NCI-H1105 treated with DMSO at 0.1 percent for 48 hours (cell line): ENCODE data around the gene NPAS3.

ENCODE experiments used
- DNase-seq: peaks from one replicate; lab custom pipeline; 2025; lab: John Stamatoyannopoulos, UW

Gene NPAS3

GRCh38 chr14:33184587-33184986 lies 245.9 kb downstream of the NPAS3 start:
- DNase-seq = peak; percentile 34

- DNase-seq = no peak
These were observed 248.0 kb downstream of the NPAS3 start for GRCh38 chr14:33186656-33187055.

- DNase-seq = no peak
These were observed 250.2 kb downstream of the NPAS3 start for GRCh38 chr14:33188880-33189279.

DNA sequence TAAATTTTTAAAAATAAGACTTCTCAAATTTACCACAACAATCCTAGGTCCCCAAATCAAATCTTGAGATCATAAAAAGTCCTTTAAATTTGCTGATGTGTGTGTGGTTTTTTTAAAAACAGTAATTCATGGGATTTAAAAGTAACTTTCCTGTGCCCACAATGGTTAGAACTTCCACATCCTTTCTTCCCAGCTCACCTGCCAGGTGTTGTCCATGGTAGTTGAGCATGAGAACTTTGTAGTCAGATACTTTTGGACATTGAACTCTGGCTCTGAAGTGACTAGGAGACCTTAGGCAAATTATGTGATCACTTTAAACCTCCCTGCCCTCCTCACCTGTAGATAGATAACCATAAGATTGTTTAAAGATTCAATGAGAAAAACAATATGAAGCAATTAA lies 253.2 kb downstream of the NPAS3 start:
- DNase-seq = no peak

GRCh38 chr14:33194551-33194950 lies 255.9 kb downstream of the NPAS3 start:
- no peak for DNase-seq

- DNase-seq = no peak
These were observed 260.0 kb downstream of the NPAS3 start for GRCh38 chr14:33198684-33199083.

GRCh38 chr14:33201116-33201515 lies 262.4 kb downstream of the NPAS3 start:
- no peak for DNase-seq

DNA sequence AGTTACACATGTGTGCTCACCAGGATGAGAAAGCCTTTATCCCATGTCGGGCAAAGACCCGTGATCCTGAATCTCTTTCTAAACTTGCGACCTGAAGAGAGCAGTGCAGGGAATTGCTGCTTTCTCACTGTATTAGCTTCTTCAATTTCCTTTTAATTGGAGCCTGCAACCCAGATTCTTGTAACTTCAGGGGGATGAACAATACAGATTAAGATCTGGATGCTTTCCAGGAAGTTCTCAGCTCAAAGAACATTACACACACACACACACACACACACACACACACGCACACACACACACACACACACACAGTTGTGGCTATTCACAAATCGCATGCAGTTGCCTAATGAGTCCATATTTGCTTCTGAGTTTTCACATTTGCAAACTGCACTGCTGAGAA lies 268.3 kb downstream of the NPAS3 start:
- no peak for DNase-seq

- DNase-seq = peak; percentile 6
These were observed 268.9 kb downstream of the NPAS3 start for GRCh38 chr14:33207467-33208017.

GRCh38 chr14:33210311-33210710 lies 271.6 kb downstream of the NPAS3 start:
- no peak for DNase-seq

DNA sequence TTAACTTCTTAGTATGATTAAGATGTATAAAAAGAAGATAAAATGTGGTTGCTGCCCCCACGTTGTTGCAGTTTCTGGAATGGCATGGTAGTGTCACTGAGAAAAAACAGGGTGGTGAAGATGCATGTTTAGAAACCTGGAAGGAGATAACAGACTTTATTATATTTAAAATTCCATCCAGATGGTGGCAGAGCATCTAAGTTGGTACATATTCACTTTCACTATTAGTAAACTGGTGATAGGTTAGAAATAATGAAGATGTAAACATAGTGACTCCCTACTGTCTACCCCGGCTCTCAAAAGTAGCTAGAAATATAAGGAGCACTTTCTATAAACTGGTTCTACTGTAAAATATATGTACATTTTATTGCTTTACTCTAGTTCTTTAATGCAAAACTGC lies 279.3 kb downstream of the NPAS3 start:
- no peak for DNase-seq

DNA sequence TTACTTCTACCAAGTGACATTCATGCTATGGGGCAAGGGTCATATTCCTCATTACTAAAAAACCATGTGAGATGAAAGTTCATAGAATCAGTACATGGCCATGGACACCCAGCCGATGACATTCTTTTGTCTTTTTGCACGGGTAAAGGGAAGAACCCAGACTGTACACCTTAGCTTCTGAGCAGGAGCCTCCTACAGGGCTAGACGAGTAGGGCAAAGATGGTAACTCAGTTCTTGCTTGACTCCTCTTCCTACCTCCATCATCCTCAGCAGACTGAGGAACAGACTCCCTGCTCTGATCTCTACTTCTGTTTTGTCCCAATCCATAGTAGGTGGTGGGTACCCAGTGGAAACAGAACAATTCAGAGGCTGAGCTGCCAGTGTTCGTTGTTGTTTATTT lies 281.3 kb downstream of the NPAS3 start:
- DNase-seq = no peak

DNA sequence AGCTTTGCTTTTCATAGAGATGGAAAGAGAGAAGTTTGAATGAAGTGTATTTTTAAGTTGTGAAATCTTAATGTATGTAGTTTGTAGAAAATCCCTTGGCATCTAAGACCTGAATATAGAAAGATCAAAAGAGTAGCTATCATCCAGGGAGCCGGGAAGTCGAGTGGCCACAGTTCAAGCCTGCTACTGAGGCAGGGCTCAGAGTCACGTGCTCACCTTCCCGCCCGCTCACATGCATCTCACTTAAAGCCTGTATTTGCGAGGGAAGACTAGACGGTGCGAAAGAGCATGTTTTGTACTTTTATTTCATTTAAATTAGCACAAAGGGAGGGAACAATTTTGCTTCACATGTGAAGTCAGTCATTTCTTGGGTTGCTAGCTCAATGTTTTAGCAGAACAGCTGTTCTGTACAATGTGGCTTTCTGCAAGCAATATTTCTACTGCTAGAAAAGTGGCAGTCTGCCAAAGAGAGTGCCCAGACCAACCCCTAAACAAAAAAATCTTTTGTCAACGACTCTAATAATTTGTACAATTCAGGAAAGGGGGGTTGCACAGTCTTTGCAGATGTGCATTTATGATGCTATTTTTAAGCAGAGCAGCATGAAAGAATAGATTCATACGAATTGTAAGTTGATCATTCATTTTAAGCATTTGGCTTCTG lies 290.7 kb downstream of the NPAS3 start:
- DNase-seq = peak; percentile 97

DNA sequence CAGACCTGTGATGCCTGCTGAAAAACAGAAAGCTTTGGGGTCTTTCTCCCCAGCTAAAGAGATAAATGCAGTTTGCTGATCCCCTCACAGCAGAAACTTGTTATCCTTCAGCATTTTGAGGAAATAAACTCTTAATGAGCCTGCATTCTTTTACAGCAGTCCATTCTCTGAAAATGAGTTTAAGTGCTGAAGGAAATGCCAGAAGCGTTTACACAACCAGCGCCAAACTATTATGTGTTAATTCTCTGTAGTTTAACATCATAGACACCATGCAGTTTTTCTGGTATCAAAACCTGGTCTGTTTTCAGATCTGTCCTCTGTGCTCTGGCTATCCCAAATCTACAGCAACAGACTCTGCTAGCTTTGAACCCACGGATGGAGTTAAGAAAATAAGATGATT lies 291.3 kb downstream of the NPAS3 start:
- no peak for DNase-seq

DNA sequence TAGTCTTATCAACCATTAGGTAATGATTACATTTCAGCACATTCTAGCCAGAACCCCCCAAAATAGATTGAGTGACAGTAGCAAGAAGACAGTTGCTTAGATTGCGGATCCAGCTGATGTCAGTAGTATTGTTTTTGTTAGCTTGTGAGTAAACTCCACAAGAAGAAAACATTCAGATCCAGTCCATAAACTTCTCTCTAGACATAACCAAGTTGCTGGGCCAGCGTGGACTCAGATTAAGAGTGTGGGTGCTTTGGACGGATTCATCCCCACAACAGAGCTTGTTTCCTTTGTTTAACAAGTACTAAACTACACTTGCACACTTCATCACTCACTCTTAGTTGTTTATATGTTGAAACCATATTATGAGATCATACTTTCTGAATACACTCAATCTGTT lies 293.4 kb downstream of the NPAS3 start:
- no peak for DNase-seq

GRCh38 chr14:33237115-33237740 lies 298.5 kb downstream of the NPAS3 start:
- no peak for DNase-seq

DNA sequence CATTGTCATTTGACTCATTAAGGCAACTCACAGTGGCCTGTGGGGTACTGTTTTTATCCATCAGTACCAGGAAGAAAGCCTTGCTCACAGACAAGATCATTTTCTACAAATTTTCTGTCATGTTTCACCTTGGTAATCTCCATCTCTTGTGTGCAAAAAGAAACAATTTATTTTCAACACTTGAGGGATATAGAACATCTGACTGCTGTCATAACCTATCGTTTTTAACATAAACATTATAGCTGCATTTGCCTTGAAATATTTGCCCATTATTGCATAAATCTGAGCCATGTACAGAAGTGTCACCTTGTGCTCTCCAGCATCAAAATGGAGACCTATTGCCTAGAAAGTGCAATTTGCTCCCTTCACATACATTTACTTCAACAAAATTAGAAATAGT lies 300.8 kb downstream of the NPAS3 start:
- no peak for DNase-seq

- no peak for DNase-seq
These were observed 301.8 kb downstream of the NPAS3 start for GRCh38 chr14:33240466-33240865.

DNA sequence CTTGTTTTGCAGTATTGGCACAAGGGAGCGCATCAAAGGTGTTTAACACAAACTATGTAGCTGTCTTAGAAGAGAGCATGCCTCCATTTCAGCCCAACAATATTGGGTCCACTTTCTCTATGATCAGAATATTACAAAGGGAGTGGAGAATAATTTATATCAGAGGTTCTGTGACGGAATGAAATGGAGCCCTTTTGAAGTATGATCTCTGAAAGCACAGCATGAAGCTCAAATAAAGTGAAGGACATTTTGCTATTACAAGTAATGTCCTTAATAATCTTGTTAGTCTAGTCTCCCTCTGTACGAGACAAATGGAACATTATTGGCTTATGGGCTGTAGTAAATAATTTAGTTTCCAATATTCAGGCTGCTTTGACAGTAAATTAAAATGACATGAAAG lies 302.7 kb downstream of the NPAS3 start:
- DNase-seq = no peak

GRCh38 chr14:33249233-33249820 lies 310.6 kb downstream of the NPAS3 start:
- no peak for DNase-seq

- no peak for DNase-seq
These were observed 312.3 kb downstream of the NPAS3 start for GRCh38 chr14:33250963-33251362.

GRCh38 chr14:33254342-33254741 lies 315.7 kb downstream of the NPAS3 start:
- DNase-seq = peak; percentile 36

GRCh38 chr14:33254861-33255395 lies 316.2 kb downstream of the NPAS3 start:
- DNase-seq = peak; percentile 36
